Body of pancreas (tissue), 4 donors: ENCODE measurements around the gene RAP1GAP2. TPM values are rescaled to one million over a fixed set of nuclear protein-coding genes. Genes with fewer than 3 reads are reported as not detected.

Experiments used
- ATAC-seq: fragments of 150-250 bp; one replicate; pipeline ENCODE4 v1.9.1; 2016
- DNase-seq, 4 donors: peaks; one replicate each; pipeline ENCODE4 v3.0.0-alpha.2; 2019
- H3K27ac ChIP-seq, 4 donors: fragments of 200-600 bp; sonication (generic); 1 replicate in 3 of 4; 2 replicates in 1 of 4; pipeline versions ENCODE4 v1.5.1 to v1.6.1; 2016 to 2019; ENCODE audit warnings: mild to moderate bottlenecking in 1 of 4, mixed read lengths in 1 of 4, moderate library complexity in 1 of 4
- H3K27me3 ChIP-seq, 2 donors: fragments of 200-600 bp; sonication (generic); one replicate each; pipeline ENCODE4 v1.6.0; 2016; ENCODE audit warnings: mild to moderate bottlenecking in 1 of 2
- H3K36me3 ChIP-seq, 2 donors: fragments of 200-600 bp; sonication (generic); replicated peaks in 1 of 2; 2 replicates each; pipeline ENCODE4 v1.5.1; 2016; ENCODE audit warnings: low read depth in 2 of 2; ENCODE audit not compliant: insufficient read depth in 1 of 2
- H3K4me1 ChIP-seq: fragments of 200-600 bp; sonication (generic); one replicate; pipeline ENCODE4 v1.6.0; 2016
- H3K4me3 ChIP-seq, 2 donors: fragments of 200-600 bp; sonication (generic); 1 replicate in 1 of 2; 2 replicates in 1 of 2; pipeline ENCODE4 v1.5.1; 2016 to 2019
- H3K9me3 ChIP-seq, 3 donors: fragments of 200-600 bp; sonication (generic); 1 replicate in 2 of 3; 2 replicates in 1 of 3; pipeline ENCODE4 v1.5.1; 2016
- POLR2A ChIP-seq, 3 donors: fragments of 450-650 bp; IDR thresholded peaks; one replicate each; pipeline ENCODE4 v1.6.1; 2016; ENCODE audit warnings: antibody characterized with exemption in 3 of 3, mild to moderate bottlenecking in 2 of 3
- WGBS, 2 donors: methylation state at CpG; one replicate each; pipeline ENCODE4 v1.1.5; 2017; 5-methylcytosine and 5-hydroxymethylcytosine counted together
- intact Hi-C: fragments of 100-400 bp; cut with DNase I; formaldehyde crosslinking; loops from one replicate; pipeline ENCODE4 v1.15.1; 2023
- total RNA-seq, 2 donors: library from RNA; depleted of rRNA; stranded (reverse); fragments of >200 nt; gene quantifications; one replicate each; pipeline ENCODE4 v1.1.0, GENCODE V29; 2016
- TF ChIP-seq, protein P1 (sequence below), 7 experiments: fragments of 450-650 bp in 4 of 7; fragments of 200-600 bp in 3 of 7; sonication (generic) in 3 of 7; IDR thresholded peaks; one replicate each; pipeline ENCODE4 v1.5.1; 2016 to 2019; ENCODE audit warnings: antibody characterized with exemption in 7 of 7

Gene RAP1GAP2
- total RNA-seq, 2 donors from 2014 or later = 21.8 to 81.1 TPM

DNA sequence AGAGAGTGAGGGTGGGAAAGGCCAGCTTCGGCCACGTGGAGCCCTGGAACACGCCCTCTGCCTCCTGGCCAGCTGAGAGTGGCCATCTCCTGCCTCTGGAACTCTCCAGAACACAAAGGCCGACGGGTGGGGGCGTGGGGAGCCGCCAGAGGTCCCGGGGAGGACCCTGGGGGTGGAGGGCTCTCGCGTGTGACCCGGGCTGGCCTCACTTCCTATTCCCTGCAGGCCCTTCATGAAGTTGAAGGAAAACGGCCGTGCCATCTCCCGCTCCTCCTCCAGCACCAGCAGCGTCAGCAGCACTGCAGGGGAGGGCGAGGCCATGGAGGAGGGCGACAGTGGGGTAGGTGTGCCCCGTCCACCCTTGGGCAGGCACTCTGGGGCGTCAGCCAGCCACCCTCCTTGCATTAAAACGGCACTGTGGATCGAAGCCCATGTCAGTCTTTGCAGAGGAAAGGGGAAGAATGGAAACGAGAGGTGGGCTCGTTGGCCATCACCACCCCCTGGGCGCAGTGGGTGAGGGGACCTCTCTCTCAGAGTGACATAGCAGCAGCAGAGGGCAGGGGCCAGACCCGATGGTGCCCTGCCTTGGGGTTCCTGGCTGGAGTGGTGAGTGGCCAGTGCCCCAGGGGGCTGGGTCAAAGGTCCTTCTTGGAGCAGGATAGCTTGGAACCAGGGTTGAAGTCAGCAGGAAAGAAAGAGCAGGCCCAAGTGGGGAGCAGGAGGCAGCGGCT lies 230.1 kb downstream of the RAP1GAP2 start:
- ATAC-seq = peak; percentile 15
- no peak overlapping the region for H3K27ac ChIP-seq
- no peaks in the 10 kb centered on the region for H3K27me3 ChIP-seq
- H3K4me3 ChIP-seq = no peak overlapping the region
- intact Hi-C loops = no loop called here
- no peaks in the 10 kb centered on the region for H3K9me3 ChIP-seq
- 82 to 84% methylated on average over 22 to 26 of the region's 26 CpGs for WGBS, 2 donors
- no peak for DNase-seq
- TF ChIP-seq POLR2A (IDR thresholded peaks at IDR 0.05) = no peak
- TF ChIP-seq, protein P1, sequence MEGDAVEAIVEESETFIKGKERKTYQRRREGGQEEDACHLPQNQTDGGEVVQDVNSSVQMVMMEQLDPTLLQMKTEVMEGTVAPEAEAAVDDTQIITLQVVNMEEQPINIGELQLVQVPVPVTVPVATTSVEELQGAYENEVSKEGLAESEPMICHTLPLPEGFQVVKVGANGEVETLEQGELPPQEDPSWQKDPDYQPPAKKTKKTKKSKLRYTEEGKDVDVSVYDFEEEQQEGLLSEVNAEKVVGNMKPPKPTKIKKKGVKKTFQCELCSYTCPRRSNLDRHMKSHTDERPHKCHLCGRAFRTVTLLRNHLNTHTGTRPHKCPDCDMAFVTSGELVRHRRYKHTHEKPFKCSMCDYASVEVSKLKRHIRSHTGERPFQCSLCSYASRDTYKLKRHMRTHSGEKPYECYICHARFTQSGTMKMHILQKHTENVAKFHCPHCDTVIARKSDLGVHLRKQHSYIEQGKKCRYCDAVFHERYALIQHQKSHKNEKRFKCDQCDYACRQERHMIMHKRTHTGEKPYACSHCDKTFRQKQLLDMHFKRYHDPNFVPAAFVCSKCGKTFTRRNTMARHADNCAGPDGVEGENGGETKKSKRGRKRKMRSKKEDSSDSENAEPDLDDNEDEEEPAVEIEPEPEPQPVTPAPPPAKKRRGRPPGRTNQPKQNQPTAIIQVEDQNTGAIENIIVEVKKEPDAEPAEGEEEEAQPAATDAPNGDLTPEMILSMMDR (IDR thresholded peaks at IDR 0.05) = no peak
- H3K4me1 ChIP-seq = no peaks in the 10 kb centered on the region
- H3K36me3 ChIP-seq = peaks cover 0 to 28% of the 10 kb centered on the region in 2 donors

DNA sequence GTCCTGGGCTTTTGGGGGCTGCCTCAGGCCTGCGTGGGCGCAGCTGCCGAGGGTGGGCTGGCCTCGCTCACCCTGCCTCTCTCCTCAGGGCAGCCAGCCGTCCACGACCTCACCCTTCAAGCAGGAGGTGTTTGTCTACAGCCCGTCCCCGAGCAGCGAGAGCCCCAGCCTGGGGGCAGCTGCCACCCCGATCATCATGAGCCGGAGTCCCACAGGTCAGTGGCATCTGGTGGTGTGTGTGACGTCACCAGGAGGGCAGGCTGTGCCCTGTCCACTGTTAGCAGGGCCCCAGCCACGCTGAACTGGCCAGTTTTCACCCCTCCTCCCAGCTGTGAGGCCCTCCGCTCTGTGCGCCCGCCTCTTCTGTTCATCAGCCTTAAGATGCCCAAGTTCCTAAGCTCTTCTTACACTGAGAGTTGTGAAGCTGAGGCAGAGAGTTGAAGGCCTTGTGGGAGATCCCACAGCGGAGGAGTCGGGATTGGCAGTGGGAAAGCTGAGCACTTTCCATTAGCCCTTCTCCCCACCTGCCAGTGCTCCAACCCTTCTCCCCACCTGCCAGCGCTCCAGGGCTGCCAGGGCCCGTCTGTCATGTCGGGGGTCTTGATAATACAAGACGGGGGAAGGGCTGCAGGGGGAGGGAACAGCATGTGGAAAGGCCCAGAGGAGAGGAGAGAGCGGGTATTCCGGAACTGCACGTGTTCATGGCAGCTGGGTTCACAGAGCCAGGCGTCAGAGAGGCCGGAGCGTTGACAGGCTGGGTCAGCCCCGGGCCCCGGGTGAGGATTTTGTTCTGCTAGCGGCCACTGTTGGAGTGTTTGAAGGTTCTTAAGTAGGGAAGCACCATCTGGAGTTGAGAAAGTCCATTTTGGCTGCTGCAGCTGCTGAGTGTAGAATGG lies 230.9 kb downstream of the RAP1GAP2 start:
- intact Hi-C loops = no loop called here
- 86 to 87% methylated on average over 15 to 29 of the region's 31 CpGs for WGBS, 2 donors
- H3K36me3 ChIP-seq = peaks cover 0 to 23% of the 10 kb centered on the region in 2 donors

DNA sequence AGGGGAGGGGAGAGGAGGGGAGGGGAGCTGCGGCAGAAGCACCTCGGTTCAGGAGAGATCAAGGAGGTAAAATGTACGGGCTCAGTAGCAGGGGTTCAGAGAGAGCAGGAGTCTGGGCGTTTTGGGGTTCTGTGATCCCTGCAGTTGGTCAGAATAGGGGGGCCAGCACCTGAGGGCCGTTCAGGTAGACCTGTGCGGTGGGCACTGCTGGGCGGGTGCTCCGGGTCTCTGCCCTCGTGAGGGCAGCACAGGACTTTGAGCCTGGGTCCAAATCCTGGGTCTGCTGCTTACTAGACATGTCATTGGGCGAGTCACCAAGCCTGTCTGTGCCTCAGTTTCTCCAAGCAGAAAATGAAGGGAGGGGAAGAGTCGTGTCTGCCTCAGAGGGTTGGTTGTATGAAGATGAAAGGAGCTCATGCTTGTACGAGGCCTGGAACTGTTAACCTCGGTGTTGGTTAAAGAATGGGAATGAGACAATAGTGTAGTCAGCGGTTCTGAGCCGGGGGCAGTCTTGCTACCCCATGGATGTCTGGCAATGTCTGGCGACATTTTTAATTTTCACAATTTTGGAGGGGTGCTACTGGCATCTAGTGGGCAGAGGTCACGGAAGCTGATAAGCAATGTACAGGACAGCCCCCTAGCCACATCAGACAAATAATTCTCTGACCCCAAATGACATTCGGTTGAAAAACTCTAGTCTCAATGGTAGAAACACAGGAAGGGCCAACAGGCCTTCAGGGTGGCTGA lies 231.7 kb downstream of the RAP1GAP2 start:
- Histone ChIP-seq H3K9me3 (no peaks in the 10 kb centered on the region), H3K36me3 (peaks cover 0 to 20% of the 10 kb centered on the region in 2 donors), H3K27ac (no peak overlapping the region), H3K4me3 (no peak overlapping the region), H3K27me3 (no peaks in the 10 kb centered on the region), H3K4me1 (no peaks in the 10 kb centered on the region)
- TF ChIP-seq, protein P1 (IDR thresholded peaks at IDR 0.05) = no peak
- no peak for TF ChIP-seq POLR2A (IDR thresholded peaks at IDR 0.05)
- intact Hi-C loops = no loop called here
- 85 to 93% methylated on average over 17 to 18 of the region's 18 CpGs for WGBS, 2 donors
- DNase-seq (peak in 1 of 4 donors; percentile 4), ATAC-seq (no peak)

More for the DNA sequence above, 230.9 kb downstream of the RAP1GAP2 start:
- ATAC-seq = no peak
- Histone ChIP-seq H3K4me3 (no peak overlapping the region), H3K27me3 (no peaks in the 10 kb centered on the region), H3K4me1 (no peaks in the 10 kb centered on the region), H3K9me3 (no peaks in the 10 kb centered on the region), H3K27ac (no peak overlapping the region)
- TF ChIP-seq, protein P1 (IDR thresholded peaks at IDR 0.05) = no peak
- no peak for TF ChIP-seq POLR2A (IDR thresholded peaks at IDR 0.05)
- no peak for DNase-seq

DNA sequence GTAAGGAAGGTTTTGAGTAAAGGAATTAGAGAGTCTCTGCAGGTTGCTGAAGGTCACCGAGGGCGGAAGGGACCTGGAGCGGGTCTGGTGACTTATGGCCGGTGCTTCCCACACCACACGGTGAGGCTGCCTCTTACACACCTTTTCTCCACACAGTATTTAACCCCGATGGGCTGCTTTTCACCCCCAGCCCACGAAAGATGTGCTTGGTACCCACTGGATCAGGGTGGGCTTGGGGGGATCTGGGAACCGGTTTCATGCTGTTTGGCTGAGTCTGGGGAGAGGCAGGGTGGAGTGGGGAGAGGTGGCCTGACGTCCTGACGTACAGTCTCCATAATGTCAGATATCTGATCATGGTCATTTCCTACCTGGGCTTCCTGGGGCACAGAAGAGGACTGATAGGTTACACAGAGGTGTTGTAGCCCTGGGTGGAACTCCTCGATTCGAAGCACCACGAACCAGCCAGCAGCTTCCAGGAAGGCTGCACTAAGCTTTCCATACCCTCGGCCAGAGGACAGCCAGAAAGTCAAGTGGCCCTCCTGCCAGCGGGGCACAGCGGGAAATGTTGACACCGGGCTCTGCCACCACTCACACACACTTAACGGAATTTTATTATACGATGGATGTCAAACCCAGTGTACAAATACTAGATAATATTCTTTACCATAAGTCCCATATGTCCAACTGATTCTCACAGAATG lies 233.1 kb downstream of the RAP1GAP2 start:
- TF ChIP-seq POLR2A (IDR thresholded peaks at IDR 0.05) = no peak
- TF ChIP-seq, protein P1 (IDR thresholded peaks at IDR 0.05) = no peak
- ATAC-seq = no peak
- no peaks in the 10 kb centered on the region for H3K9me3 ChIP-seq
- H3K27me3 ChIP-seq = no peaks in the 10 kb centered on the region
- H3K27ac ChIP-seq = no peak overlapping the region
- no peak overlapping the region for H3K4me3 ChIP-seq
- peaks cover 0 to 17% of the 10 kb centered on the region in 2 donors for H3K36me3 ChIP-seq
- WGBS, 2 donors = 81 to 88% methylated on average over 19 of the region's 19 CpGs
- intact Hi-C loops = no loop called here
- peak in 1 of 4 donors; percentile 9 for DNase-seq
- H3K4me1 ChIP-seq = no peaks in the 10 kb centered on the region
